Kidney (tissue), 14 donors: Measurements from ENCODE around the gene SPATA17. TPM values are rescaled to one million over a fixed set of nuclear protein-coding genes. Genes with fewer than 3 reads are reported as not detected.
A peak's percentile ranks its signal among the peaks of the same experiment; 100 is the strongest.

ENCODE experiments used
- DNase-seq, 5 donors: peaks; one replicate each; pipeline ENCODE4 v3.0.0-alpha.2; 2013 to 2020
- FAIRE-seq: peaks from 2 replicates; lab custom pipeline; 2012; peaks lifted over from hg19 to GRCh38; lab: Jason Lieb, UNC
- H3K27ac ChIP-seq, 2 donors: one replicate each; pipeline ENCODE4 v1.7.0; 2013; ENCODE audit warnings: low read depth in 2 of 2, low read length in 2 of 2, inconsistent platforms in 1 of 2
- H3K27me3 ChIP-seq: one replicate; pipeline ENCODE4 v1.7.1; 2013; ENCODE audit warnings: low read length, inconsistent platforms; ENCODE audit not compliant: control insufficient read depth, insufficient read depth
- H3K36me3 ChIP-seq, 3 donors: one replicate each; pipeline versions ENCODE4 v1.7.0 to v1.7.1; 2013; ENCODE audit warnings: low read length in 3 of 3, control low read depth in 1 of 3, inconsistent platforms in 1 of 3; ENCODE audit not compliant: insufficient read depth in 3 of 3, control insufficient read depth in 2 of 3
- H3K4me1 ChIP-seq, 3 donors: one replicate each; pipeline versions ENCODE4 v1.7.0 to v1.7.1; 2013; ENCODE audit warnings: low read length in 3 of 3, inconsistent platforms in 1 of 3, low read depth in 1 of 3; ENCODE audit not compliant: control insufficient read depth in 2 of 3, insufficient read depth in 2 of 3
- H3K4me3 ChIP-seq, 3 donors: one replicate each; pipeline versions ENCODE4 v1.7.0 to v1.8.1; 2013; ENCODE audit warnings: low read length in 3 of 3, control low read depth in 1 of 3, inconsistent platforms in 1 of 3
- H3K9ac ChIP-seq, 3 donors: one replicate each; pipeline versions ENCODE4 v1.7.0 to v1.7.1; 2013; ENCODE audit warnings: low read length in 3 of 3, control low read depth in 1 of 3, inconsistent platforms in 1 of 3
- H3K9me3 ChIP-seq, 3 donors: one replicate each; pipeline versions ENCODE4 v1.7.0 to v1.7.1; 2013; ENCODE audit warnings: low read length in 3 of 3, control low read depth in 1 of 3, inconsistent platforms in 1 of 3; ENCODE audit not compliant: control insufficient read depth in 2 of 3, insufficient read depth in 1 of 3
- CTCF ChIP-seq: IDR thresholded peaks from 3 replicates; pipeline ENCODE4 v1.5.1; 2012; ENCODE audit warnings: mild to moderate bottlenecking, moderate library complexity, borderline replicate concordance; ENCODE audit not compliant: insufficient read depth; ENCODE audit errors: extremely low read depth
- intact Hi-C: fragments of 100-400 bp; cut with DNase I; formaldehyde crosslinking; loops from one replicate; pipeline ENCODE4 v1.11.1; 2022
- polyA plus RNA-seq: library from polyadenylated mRNA; stranded (reverse); fragments of 350-450 nt; fragmentation: Illumina TruSeq; extraction: RNeasy Lipid Tissue Mini Kit (QIAGEN cat#74804); gene quantifications from one replicate; pipeline ENCODE4 v1.2.3, GENCODE V29; 2014; ENCODE audit warnings: low read depth, low replicate concordance; ENCODE audit not compliant: insufficient read depth
- total RNA-seq: library from RNA; stranded (reverse); fragmentation: NEBNext Ultra II Directional; extraction: Animal tissue kit (Norgen Biotek cat#: 25700); gene quantifications from one replicate; pipeline ENCODE4 v1.2.1, GENCODE V29; 2021
- donor health status: control.
- donor health status: control.
- donor health status: control.
- donor health status: control.
- donor health status: control.
- donor health status: DM: yes; HTN: yes; CAD: no.
- donor health status: Normal renal cell carcinoma (clear cell type).

The SPATA17 gene
- total and polyA plus RNA-seq, 2 donors from 2014 or later: 5.7 to 7.1 TPM

GRCh38 chr1:217605390-217605789, 25.8 kb upstream of the SPATA17 start:
- H3K9ac ChIP-seq: no peak overlapping the region
- DNase-seq (no peak), FAIRE-seq (no peak)
- TF ChIP-seq CTCF: no peak
- H3K4me3 ChIP-seq: no peak overlapping the region
- no peaks in the 10 kb centered on the region for H3K27me3 ChIP-seq
- no peaks in the 10 kb centered on the region for H3K9me3 ChIP-seq
- H3K27ac ChIP-seq: no peak overlapping the region
- H3K4me1 ChIP-seq: no peaks in the 10 kb centered on the region
- intact Hi-C loops: no loop called here
- H3K36me3 ChIP-seq: peaks cover 0 to 8% (median 4%) of the 10 kb centered on the region in 3 donors

GRCh38 chr1:217614200-217614712, 16.9 kb upstream of the SPATA17 start:
- no peak for FAIRE-seq
- H3K9me3 ChIP-seq: no peaks in the 10 kb centered on the region
- no peak overlapping the region for H3K27ac ChIP-seq
- H3K36me3 ChIP-seq: peaks cover 0 to 5% (median 2%) of the 10 kb centered on the region in 3 donors
- intact Hi-C loops: no loop called here
- no peaks in the 10 kb centered on the region for H3K27me3 ChIP-seq
- TF ChIP-seq CTCF: no peak
- H3K4me3 ChIP-seq: no peak overlapping the region
- no peaks in the 10 kb centered on the region for H3K4me1 ChIP-seq
- no peak overlapping the region for H3K9ac ChIP-seq
- no peak for DNase-seq

GRCh38 chr1:217617126-217617525, 14.0 kb upstream of the SPATA17 start:
- H3K27me3 ChIP-seq: no peaks in the 10 kb centered on the region
- FAIRE-seq (no peak), DNase-seq (no peak)
- no peak for TF ChIP-seq CTCF
- intact Hi-C loops: no loop called here
- no peaks in the 10 kb centered on the region for H3K9me3 ChIP-seq
- H3K4me1 ChIP-seq: no peaks in the 10 kb centered on the region
- H3K4me3 ChIP-seq: no peak overlapping the region
- H3K27ac ChIP-seq: no peak overlapping the region
- no peak overlapping the region for H3K9ac ChIP-seq
- peaks cover 0 to 9% (median 2%) of the 10 kb centered on the region in 3 donors for H3K36me3 ChIP-seq

- H3K9me3 ChIP-seq: no peaks in the 10 kb centered on the region
- DNase-seq (peak in 1 of 5 donors; percentile 2), FAIRE-seq (no peak)
- H3K27me3 ChIP-seq: no peaks in the 10 kb centered on the region
- no peaks in the 10 kb centered on the region for H3K4me1 ChIP-seq
- intact Hi-C loops: no loop called here
- no peak overlapping the region for H3K9ac ChIP-seq
- no peak for TF ChIP-seq CTCF
- no peak overlapping the region for H3K27ac ChIP-seq
- peaks cover 0 to 4% (median 0%) of the 10 kb centered on the region in 3 donors for H3K36me3 ChIP-seq
- no peak overlapping the region for H3K4me3 ChIP-seq
Observed at GRCh38 chr1:217620814-217621213, 10.3 kb upstream of the SPATA17 start.
